GM12874 (cell line): ENCODE data around the gene LARP1.

ENCODE experiments used
- TF ChIP-seq, protein P1 (sequence below): IDR thresholded peaks from 2 replicates; pipeline ENCODE4 v1.5.1; 2011; ENCODE audit warnings: low read depth, mild to moderate bottlenecking, control low read depth, low read length, moderate library complexity; ENCODE audit not compliant: insufficient read depth

LARP1 gene

GRCh38 chr5:154802050-154802449, 46.9 kb downstream of the LARP1 start:
- TF ChIP-seq, protein P1, sequence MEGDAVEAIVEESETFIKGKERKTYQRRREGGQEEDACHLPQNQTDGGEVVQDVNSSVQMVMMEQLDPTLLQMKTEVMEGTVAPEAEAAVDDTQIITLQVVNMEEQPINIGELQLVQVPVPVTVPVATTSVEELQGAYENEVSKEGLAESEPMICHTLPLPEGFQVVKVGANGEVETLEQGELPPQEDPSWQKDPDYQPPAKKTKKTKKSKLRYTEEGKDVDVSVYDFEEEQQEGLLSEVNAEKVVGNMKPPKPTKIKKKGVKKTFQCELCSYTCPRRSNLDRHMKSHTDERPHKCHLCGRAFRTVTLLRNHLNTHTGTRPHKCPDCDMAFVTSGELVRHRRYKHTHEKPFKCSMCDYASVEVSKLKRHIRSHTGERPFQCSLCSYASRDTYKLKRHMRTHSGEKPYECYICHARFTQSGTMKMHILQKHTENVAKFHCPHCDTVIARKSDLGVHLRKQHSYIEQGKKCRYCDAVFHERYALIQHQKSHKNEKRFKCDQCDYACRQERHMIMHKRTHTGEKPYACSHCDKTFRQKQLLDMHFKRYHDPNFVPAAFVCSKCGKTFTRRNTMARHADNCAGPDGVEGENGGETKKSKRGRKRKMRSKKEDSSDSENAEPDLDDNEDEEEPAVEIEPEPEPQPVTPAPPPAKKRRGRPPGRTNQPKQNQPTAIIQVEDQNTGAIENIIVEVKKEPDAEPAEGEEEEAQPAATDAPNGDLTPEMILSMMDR = no peak

DNA sequence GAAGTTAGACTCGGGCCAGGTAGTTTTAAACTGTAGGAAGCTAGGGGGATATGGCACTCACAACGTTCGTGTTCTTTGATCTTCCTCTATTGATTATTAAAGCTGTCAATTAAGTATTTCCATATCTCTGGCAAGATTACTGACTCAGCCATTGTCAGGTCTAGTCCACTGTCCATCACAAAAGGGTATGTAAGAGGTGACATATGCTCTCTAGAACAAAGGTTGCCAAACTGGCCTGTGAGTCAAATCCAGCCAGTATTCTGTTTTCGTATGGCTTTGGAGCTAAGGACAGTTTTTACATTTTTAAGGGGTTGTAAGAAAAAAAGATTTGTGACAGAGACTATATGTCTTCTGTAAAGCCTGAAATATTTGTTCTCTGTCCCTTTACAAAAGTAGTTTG, 51.0 kb downstream of the LARP1 start:
- TF ChIP-seq, protein P1 = no peak

GRCh38 chr5:154811239-154811638, 56.1 kb downstream of the LARP1 start:
- TF ChIP-seq, protein P1 = no peak

GRCh38 chr5:154811653-154812465, 56.7 kb downstream of the LARP1 start:
- TF ChIP-seq, protein P1 = peak; percentile 78

GRCh38 chr5:154813158-154813557, 58.0 kb downstream of the LARP1 start:
- TF ChIP-seq, protein P1 = no peak

DNA sequence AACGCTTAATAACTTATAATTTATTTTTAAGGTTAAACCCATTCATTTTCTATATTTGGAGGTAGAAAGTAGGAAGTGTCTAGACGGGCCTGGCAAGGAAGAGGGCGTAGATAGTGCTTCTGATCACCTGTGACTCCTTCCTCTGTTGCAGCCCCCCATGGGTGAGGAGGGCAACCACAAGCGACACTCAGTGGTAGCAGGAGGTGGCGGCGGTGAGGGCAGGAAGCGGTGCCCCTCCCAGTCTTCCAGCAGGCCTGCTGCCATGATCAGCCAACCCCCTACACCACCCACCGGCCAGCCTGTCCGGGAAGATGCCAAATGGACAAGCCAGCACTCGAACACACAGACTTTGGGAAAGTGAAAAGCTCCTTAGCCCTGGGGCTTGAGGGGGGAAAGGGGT, 58.6 kb downstream of the LARP1 start:
- TF ChIP-seq, protein P1 = no peak

DNA sequence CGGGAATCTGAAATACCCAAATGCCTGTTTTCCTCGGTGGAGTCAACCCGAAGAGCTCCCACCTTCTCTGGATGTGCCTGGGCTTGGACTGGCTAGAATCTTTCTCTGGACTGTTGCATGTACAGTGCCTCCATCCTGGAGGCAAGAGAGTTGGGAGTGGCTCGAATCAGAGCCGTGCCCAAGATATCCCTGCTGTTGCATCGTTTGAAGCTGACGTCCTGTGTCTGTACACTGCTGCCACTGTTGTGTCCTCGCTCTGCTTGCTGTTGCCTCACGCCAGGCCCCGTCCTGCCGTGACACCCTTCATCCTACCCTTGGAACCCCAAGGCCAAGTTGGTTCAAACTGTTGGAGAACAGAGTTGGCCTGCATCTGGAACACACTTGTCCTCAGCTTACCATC, 59.8 kb downstream of the LARP1 start:
- TF ChIP-seq, protein P1 = no peak
